MCF 10A (cell line): ENCODE data around the gene TRIM68. TPM values are rescaled to one million over a fixed set of nuclear protein-coding genes. Genes with fewer than 3 reads are reported as not detected.
A peak's percentile ranks its signal among the peaks of the same experiment; 100 is the strongest.

ENCODE experiments used
- Bru-seq: library from RNA; stranded (reverse); fragments of 400-500 nt; gene quantifications from one replicate; lab custom pipeline; 2021; lab: Mats Ljungman, UMichigan
- BruChase-seq, 2 experiments: library from RNA; stranded (reverse); fragments of 400-500 nt; gene quantifications; one replicate each; lab custom pipeline; 2021; lab: Mats Ljungman, UMichigan
- BruUV-seq: library from RNA; stranded (reverse); fragments of 400-500 nt; replicated peaks from 2 replicates; lab custom pipeline; 2021; lab: Mats Ljungman, UMichigan
- CTCF ChIA-PET: fragments of 300-600 bp; sonication (Branson Sonifier 250); formaldehyde crosslinking; extraction: SDS; loops from one replicate; lab custom pipeline; 2021; ENCODE audit warnings: antibody characterized with exemption, inconsistent platforms; lab: Yijun Ruan, JAX
- POLR2A ChIA-PET: fragments of 300-600, 350-650 bp; sonication (Branson Sonifier 250); formaldehyde crosslinking; extraction: SDS; loops from one replicate; lab custom pipeline; 2020; ENCODE audit warnings: antibody characterized with exemption, inconsistent platforms; lab: Yijun Ruan, JAX
- DNase-seq: peaks from one replicate; pipeline ENCODE4 v3.0.0-alpha.2; 2018; ENCODE audit not compliant: unreplicated experiment
- H3K27ac Mint-ChIP-seq: one replicate; pipeline ENCODE4 v1.8.0; 2022; ENCODE audit warnings: mild to moderate bottlenecking, low read depth, mixed read lengths; ENCODE audit not compliant: unreplicated experiment
- H3K27me3 Mint-ChIP-seq: one replicate; pipeline ENCODE4 v1.8.0; 2022; ENCODE audit warnings: mixed read lengths; ENCODE audit not compliant: insufficient read depth, unreplicated experiment
- H3K36me3 Mint-ChIP-seq: one replicate; pipeline ENCODE4 v1.8.0; 2022; ENCODE audit warnings: mild to moderate bottlenecking, moderate library complexity, mixed read lengths; ENCODE audit not compliant: insufficient read depth, unreplicated experiment
- H3K4me1 Mint-ChIP-seq: one replicate; pipeline ENCODE4 v1.8.0; 2022; ENCODE audit warnings: mixed read lengths; ENCODE audit not compliant: insufficient read depth, unreplicated experiment
- H3K4me3 Mint-ChIP-seq: one replicate; pipeline ENCODE4 v1.8.0; 2022; ENCODE audit warnings: mild to moderate bottlenecking, moderate library complexity, mixed read lengths; ENCODE audit not compliant: unreplicated experiment
- H3K9me3 Mint-ChIP-seq: one replicate; pipeline ENCODE4 v1.8.0; 2022; ENCODE audit warnings: mixed read lengths; ENCODE audit not compliant: unreplicated experiment
- CTCF ChIP-seq: fragments of 200-600 bp; IDR thresholded peaks from one replicate; pipeline ENCODE4 v1.8.0; 2022; ENCODE audit warnings: antibody characterized with exemption, mild to moderate bottlenecking; ENCODE audit not compliant: unreplicated experiment
- intact Hi-C: fragments of 100-400 bp; cut with micrococcal nuclease; formaldehyde crosslinking; loops from 2 replicates; pipeline ENCODE4 v1.14.1; 2022
- long read RNA-seq: library from polyadenylated mRNA; stranded (forward); transcript quantifications from one replicate; pipeline ENCODE4 v2.0.0, GENCODE V29; 2022
- total RNA-seq: library from RNA; stranded (reverse); gene quantifications from 2 replicates; pipeline ENCODE4 v1.2.3, GENCODE V29; 2022

TRIM68 gene
- total RNA-seq (7.9 and 9.0 TPM in 2 replicates), Bru-seq, nascent RNA (percentile 55 among the genes with signal in this experiment), BruChase-seq, experiment 1, labeled RNA remaining after a 6-hour chase (percentile 54 among the genes with signal in this experiment), BruChase-seq, experiment 2, labeled RNA remaining after a 2-hour chase (percentile 67 among the genes with signal in this experiment)
- long read RNA-seq, transcript TRIM68-202 (6 exons, 874 nt) = minor isoform, 6 of 26 reads
- long read RNA-seq, transcript TRIM68-201 (7 exons, 3,352 nt) = major isoform, 15 of 26 reads
- long read RNA-seq, partial matches to known transcripts = 0 of 26 reads
- long read RNA-seq, other reads (novel, unspliced or antisense) = 5 of 26 reads

- H3K4me3 Mint-ChIP-seq = peak within 1 kb of the TSS; percentile 85
- peaks cover 21% of the 10 kb centered on the region for H3K36me3 Mint-ChIP-seq
- no peaks in the 10 kb centered on the region for H3K9me3 Mint-ChIP-seq
- POLR2A ChIA-PET = interaction anchor here (0.6 to 1.5 kb wide), 4 partner anchors 9 to 399 kb away, joined by 3 to 5 read pairs (median 4); partner anchors contain the start of gene TRIM21
- no peak for TF ChIP-seq CTCF
- intact Hi-C loops = loop anchor here (5.0 kb wide), 1 partner anchor 421 kb away; no protein-coding TSS in a partner anchor
- H3K27me3 Mint-ChIP-seq = no peaks in the 10 kb centered on the region
- TSS peak; percentile 45 for BruUV-seq
- DNase-seq = peak; percentile 96
- peak within 1 kb of the TSS; percentile 91 for H3K27ac Mint-ChIP-seq
- CTCF ChIA-PET = interaction anchor here (0.6 to 3.2 kb wide), 7 partner anchors 18 to 426 kb away, joined by 3 to 15 read pairs (median 3); partner anchors contain the start of gene OR51D1
- peaks cover 25% of the 10 kb centered on the region for H3K4me1 Mint-ChIP-seq
Measured at GRCh38 chr11:4607781-4608666, at the start of gene TRIM68. TRIM68 (minus strand) TSS chr11:4608231; CDS start chr11:4605504, 2,727 bp downstream.

DNA sequence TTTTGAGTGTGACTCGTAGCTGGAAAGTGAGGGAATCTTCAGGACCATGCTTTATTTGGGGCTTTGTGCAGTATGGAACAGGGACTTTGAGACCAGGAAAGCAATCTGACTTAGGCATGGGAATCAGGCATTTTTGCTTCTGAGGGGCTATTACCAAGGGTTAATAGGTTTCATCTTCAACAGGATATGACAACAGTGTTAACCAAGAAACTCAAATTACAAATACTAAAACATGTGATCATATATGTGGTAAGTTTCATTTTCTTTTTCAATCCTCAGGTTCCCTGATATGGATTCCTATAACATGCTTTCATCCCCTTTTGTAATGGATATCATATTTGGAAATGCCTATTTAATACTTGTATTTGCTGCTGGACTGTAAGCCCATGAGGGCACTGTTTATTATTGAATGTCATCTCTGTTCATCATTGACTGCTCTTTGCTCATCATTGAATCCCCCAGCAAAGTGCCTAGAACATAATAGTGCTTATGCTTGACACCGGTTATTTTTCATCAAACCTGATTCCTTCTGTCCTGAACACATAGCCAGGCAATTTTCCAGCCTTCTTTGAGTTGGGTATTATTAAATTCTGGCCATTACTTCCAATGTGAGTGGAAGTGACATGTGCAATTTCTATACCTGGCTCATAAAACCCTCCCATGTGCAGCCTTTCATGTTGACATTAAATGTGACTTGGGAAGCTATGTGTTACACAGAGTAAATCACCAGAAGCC lies 46.8 kb upstream of the TRIM68 start:
- Mint-ChIP-seq H3K4me1 (no peaks in the 10 kb centered on the region), H3K27me3 (no peaks in the 10 kb centered on the region), H3K36me3 (no peaks in the 10 kb centered on the region), H3K4me3 (no peak overlapping the region), H3K9me3 (peaks cover 7% of the 10 kb centered on the region), H3K27ac (no peak overlapping the region)
- ChIA-PET CTCF (interaction anchor here (0.7 to 1.5 kb wide), 2 partner anchors 18 to 872 kb away, joined by 3 to 5 read pairs; partner anchors contain the start of gene OR51D1), POLR2A (no interaction called here)
- TF ChIP-seq CTCF = no peak
- intact Hi-C loops = no loop called here
- BruUV-seq = no TSS peak
- DNase-seq = no peak

DNA sequence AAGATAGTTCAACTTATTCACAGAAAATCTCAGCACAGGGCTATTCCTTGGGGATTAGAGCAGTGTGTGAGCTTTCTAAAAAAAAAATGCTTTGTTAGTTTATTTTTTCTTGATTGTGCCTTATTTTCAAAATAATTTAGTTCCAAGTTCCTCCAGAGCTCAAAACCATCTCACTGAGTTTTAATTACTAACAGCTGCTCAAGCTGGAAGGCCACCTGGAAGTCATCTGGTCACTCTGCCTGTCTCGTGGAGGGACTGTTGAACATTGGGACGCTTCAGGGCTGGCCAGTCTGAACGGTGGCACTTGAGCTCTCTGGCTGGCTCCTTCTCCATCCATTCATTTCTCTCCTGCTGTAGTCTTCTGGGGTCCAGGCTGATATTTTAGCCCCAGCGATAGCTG lies 39.7 kb upstream of the TRIM68 start:
- CTCF ChIA-PET = interaction anchor here (0.6 to 2.2 kb wide), 4 partner anchors 11 to 356 kb away, joined by 3 to 26 read pairs (median 6); partner anchors contain the start of gene OR51D1

More for the DNA sequence above, 39.7 kb upstream of the TRIM68 start:
- no peaks in the 10 kb centered on the region for H3K4me1 Mint-ChIP-seq
- H3K27me3 Mint-ChIP-seq = peaks cover 24% of the 10 kb centered on the region
- no peak overlapping the region for H3K4me3 Mint-ChIP-seq
- POLR2A ChIA-PET = no interaction called here
- H3K9me3 Mint-ChIP-seq = peaks cover under 1% of the 10 kb centered on the region
- H3K27ac Mint-ChIP-seq = no peak overlapping the region
- DNase-seq = no peak
- intact Hi-C loops = no loop called here
- TF ChIP-seq CTCF = no peak
- H3K36me3 Mint-ChIP-seq = no peaks in the 10 kb centered on the region
- BruUV-seq = no TSS peak
